Sciatic nerve (tissue), 2 donors: Measurements from ENCODE around the gene KCNF1. TPM values are rescaled to one million over a fixed set of nuclear protein-coding genes. Genes with fewer than 3 reads are reported as not detected.

Source experiments
- ATAC-seq: fragments of 200-7000 bp; cut with Tn5 transposase; one replicate; pipeline ENCODE4 v1.9.1; 2020; ENCODE audit warnings: mild to moderate bottlenecking, moderate library complexity
- DNase-seq: peaks from one replicate; pipeline ENCODE4 v3.0.0-alpha.2; 2020; ENCODE audit warnings: low spot score
- intact Hi-C: fragments of 100-400 bp; cut with DNase I; formaldehyde crosslinking; loops from one replicate; pipeline ENCODE4 v1.14.2; 2022
- total RNA-seq: library from RNA; stranded (reverse); fragmentation: NEBNext Ultra II Directional; extraction: Animal tissue kit (Norgen Biotek cat#: 25700); gene quantifications from one replicate; pipeline ENCODE4 v1.2.1, GENCODE V29; 2021
- donor health status: DM: no; HTN: no; CAD: no.
- donor health status: DM: no; HTN: no; CAD: no.

The KCNF1 gene
- total RNA-seq, 1 donor from 2014 or later, result 0.94 TPM

- ATAC-seq, result no peak
- DNase-seq, result no peak
- intact Hi-C loops, result no loop called here
Observed at GRCh38 chr2:10915731-10916276, 4.1 kb downstream of the KCNF1 start.

GRCh38 chr2:10916953-10917352 lies 5.2 kb downstream of the KCNF1 start:
- ATAC-seq (no peak), DNase-seq (no peak)
- intact Hi-C loops, result no loop called here

GRCh38 chr2:10917927-10918326 lies 6.2 kb downstream of the KCNF1 start:
- DNase-seq (no peak), ATAC-seq (no peak)
- intact Hi-C loops, result no loop called here

DNA sequence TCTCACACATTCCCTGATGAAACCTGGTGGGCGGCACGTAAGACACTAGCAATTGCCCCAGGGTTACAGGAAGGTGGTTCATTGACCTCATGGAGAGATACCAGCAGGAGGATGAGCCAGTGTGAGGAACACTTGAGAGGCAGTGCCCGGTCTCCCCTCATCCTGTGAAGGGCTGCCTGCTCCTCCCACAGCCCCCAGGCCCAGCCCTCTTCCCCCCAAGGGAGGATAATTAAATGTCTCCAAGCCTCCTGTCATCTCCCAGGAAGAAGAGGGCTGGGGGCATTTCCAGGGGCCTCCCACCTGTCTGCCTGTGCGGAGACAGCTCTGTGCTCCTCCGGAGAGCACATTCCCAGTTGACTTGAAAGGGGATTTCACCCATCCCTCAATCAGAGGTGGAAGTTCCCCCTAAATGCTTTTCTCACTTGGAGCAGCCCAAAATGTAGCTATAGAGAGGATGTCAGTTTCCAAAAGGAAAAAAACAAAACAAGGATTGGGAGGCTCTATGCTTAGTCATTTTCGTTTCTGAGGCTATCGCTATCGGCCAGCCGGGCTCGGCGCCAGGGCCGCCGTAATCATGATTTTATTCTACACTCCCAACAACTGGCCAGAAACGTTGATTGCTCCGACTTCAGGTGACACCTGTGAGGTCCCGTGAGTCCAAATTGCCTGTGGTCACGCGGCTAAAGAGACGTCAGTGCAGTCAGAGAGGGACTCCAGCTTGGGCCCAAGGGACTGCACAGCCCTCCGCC lies 7.1 kb downstream of the KCNF1 start:
- DNase-seq, result no peak
- intact Hi-C loops, result no loop called here
- ATAC-seq, result peak; percentile 20

GRCh38 chr2:10919410-10919770 lies 7.7 kb downstream of the KCNF1 start:
- intact Hi-C loops, result no loop called here
- DNase-seq, result no peak
- no peak for ATAC-seq

GRCh38 chr2:10919771-10920621 lies 8.3 kb downstream of the KCNF1 start:
- DNase-seq, result no peak
- no peak for ATAC-seq
- intact Hi-C loops, result no loop called here

DNA sequence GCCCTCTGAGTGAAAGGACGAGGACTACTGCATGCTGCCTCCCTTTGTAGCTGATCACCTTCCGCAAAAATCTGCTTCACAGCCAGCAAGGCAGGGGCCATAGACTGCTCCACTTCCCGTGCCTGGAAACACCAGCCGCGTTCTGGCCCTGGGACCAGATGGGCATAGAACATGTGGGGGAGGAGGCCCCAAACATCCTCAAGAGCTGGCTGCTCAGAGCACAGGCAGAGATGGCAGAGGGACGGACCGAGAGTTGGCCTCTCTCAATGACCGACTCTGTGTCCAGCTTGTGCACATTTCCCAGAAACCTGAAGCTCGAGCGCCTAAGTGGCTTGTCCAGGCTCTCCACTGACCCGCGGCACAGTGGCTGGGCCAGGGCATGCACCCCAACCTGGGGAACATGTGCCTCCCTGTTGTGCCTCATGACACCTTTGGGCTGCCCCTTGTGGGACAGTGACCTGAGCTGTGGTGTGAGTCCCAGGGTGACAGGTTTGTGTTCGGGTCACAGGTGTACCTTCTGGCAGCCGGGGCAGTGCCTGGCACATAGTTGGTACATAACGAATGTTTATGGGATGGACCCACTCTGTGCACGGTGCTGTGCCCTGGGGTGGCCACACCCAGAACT lies 9.1 kb downstream of the KCNF1 start:
- intact Hi-C loops, result no loop called here
- ATAC-seq (no peak), DNase-seq (no peak)

DNA sequence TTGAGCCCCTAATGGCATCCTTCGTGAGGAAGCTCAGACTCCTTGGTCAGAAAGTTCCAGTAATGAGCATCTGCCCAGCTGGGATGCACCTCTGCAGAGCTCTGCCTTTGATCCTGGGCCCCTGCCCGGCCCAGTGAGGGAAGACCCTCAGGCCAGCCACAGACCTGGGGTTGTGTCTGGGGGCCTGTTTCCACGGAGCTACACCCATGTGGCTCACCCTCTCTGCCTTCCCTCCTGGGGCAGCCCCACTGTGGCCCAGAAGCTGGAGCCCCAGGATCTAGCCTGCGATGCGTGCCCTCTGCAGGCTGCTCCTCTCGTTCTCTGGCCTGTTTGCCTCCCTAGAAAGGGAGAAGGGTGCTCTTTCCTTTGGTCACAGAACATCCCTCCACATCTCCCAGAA lies 9.8 kb downstream of the KCNF1 start:
- DNase-seq (peak; percentile 21), ATAC-seq (no peak)
- intact Hi-C loops, result no loop called here

- DNase-seq, result peak; percentile 22
- intact Hi-C loops, result no loop called here
- no peak for ATAC-seq
Observed at GRCh38 chr2:10922307-10923007, 10.7 kb downstream of the KCNF1 start.

DNA sequence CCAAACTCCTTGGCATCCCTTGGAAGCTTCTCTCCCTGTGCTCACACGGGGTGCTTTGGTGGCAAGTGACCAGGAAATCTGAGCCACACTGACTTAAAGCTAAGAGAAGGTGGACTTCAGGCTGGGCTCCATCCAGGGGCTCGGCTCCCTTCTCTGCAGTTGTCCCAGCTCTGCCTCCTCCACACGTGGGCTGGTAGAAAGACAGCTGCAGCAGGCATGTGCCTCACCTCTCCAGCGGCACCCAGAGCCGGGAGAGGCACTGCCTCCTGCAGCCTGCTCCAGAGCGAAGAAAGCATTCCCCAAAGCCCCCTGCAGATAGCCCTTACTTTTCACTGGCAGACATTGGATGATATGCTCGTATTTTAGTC lies 11.3 kb downstream of the KCNF1 start:
- no peak for DNase-seq

GRCh38 chr2:10923965-10924364 lies 12.2 kb downstream of the KCNF1 start:
- intact Hi-C loops, result no loop called here
- no peak for DNase-seq
- ATAC-seq, result no peak

More for the DNA sequence above, 11.3 kb downstream of the KCNF1 start:
- intact Hi-C loops, result no loop called here
- ATAC-seq, result no peak

DNA sequence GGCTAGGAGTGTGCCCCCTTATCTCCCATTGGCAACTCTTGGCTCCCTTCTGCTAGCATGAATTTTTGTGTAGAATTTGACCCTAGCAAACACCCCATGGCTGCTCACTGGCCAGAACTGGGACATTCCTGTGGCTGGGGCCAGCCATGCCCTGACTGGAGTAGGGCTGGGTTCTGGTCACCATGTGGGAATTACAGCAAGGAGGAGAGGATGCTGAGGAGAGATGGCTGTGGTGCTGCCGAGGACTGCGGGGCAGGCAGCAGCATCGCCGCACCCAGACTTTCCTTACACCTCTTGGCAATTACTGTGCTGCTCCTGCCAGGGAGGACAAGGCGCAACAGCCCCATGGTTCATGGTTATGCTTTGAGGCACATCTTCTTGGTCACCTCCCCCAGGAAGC lies 12.7 kb downstream of the KCNF1 start:
- intact Hi-C loops, result no loop called here
- DNase-seq (no peak), ATAC-seq (no peak)

DNA sequence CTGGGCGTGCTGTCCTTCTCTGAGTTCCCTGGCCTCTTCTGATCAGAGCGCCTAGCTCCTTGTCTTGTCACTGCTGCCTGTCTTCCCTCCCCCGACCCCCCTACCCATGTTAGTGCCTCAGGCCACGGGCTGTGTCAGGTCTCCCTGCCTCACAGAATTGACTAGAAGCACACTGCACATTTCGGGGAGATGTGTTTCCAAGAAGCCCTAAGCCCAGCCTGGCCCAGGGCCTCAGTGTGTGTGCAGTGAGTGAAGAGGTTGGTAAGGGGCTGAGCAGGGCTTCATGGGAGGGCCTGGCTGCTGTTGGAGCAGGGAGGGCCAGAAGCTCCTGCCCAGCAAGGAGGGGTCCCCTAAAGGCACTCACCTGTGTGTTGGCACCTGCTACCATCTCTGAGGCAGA lies 13.1 kb downstream of the KCNF1 start:
- no peak for ATAC-seq
- intact Hi-C loops, result no loop called here
- DNase-seq, result no peak

DNA sequence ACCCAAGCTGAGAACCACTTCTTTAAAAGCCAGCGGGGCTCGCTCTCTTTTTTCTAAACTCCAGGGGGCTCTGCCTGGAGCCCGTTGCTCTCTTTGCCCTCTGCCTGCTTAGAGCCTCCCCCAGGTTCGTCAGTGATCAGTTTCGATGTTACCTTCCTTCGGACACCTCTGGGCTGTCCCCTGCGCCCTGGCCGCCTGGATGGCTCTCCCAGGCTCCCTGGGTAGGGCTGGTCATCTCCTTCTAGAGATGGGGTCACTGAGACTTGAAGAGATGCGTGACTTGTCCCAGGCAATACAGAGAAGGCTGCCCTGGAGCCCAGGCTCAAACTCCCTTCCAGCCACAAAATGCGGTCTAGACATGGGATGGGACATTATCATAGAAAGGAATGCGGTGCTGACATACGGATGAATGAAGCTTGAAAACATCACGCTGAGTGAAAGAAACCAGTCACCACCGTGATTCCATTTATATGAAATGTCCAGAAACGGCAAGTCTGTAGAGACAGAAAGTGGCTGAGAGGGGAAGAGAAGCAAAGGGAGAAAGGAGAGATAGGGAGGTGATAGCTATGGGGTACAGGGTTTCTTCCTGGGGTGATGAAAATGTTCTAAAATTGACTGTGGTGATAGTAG lies 14.6 kb downstream of the KCNF1 start:
- intact Hi-C loops, result no loop called here
- no peak for DNase-seq

DNA sequence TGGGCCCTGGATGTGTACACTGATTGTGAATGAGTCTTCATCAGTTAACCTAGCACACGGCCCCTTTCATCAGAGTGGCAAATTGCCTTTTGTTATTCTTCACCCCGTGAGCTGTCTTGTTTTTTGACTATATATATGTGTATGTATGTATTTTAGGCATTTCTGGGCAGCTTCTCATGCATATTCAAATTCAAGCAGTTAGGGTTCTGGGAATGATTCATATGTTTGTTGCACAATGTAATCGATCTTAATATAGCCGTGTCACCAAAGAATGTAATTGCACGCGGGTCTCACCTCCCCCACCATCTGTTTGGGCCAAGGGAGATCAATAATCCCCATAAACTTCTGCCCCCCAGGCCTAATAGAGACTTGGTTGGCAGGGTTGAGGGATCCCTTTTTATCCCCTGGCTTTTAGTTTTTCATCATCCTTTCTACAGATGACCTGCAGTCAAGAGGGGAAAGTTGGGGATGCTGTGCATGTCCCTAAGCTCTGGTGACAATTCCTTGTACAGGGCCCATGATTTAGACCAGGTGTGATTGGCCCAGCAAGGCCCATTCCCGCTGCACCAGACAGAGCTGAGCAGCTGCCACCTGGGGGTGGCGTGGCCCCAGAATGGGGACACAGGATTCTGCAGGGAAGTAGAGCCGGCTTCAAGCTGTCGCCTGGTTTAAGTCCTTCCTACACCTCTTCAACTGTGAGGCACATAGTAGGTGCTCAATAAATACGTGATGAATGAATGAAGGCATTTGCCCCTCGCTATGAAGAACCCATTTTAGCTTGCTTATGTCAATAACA lies 19.2 kb downstream of the KCNF1 start:
- DNase-seq (no peak), ATAC-seq (no peak)
- intact Hi-C loops, result no loop called here

More for the DNA sequence above, 14.6 kb downstream of the KCNF1 start:
- ATAC-seq, result no peak

- ATAC-seq, result no peak
- DNase-seq, result no peak
- intact Hi-C loops, result no loop called here
Observed at GRCh38 chr2:10931710-10932255, 20.0 kb downstream of the KCNF1 start.

DNA sequence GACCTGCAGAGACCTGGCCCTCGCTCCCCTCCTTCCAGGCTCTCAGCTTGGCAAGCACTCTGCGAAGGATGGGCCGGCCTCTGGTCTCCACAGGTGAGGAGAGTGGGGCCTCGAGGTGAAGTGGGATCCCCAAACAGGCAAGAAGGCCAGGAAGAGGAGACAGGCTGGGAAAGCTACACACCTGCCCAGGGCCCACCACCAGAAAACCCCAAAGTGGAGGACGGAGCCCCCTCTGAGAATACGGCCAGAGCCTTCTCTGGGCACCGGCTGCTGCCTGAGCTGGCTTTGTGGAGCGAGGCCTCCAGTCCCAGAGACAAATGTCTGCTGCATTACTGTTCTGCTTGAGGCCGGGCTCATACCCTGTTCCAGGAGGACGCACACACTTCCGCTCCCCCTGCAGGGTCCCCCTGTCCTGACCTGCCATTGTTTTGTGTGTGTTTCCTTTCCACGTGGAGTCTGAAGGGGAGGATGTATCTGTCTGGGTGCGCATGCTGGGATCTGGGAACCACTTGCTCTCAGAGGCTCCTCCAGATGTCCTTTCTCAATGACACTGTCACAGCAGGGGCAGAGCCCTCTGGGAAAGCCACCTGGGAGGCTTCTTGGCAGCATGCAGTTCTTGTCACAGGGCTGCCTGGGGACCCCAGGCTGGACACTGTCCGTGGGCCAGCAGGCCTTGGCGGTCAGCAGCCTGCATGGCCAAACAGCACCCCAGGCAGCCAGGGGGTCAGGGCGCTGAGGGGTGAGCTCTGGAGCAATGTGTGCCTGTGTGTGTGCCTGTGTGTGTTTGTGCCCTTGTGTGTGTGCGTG lies 20.8 kb downstream of the KCNF1 start:
- ATAC-seq (no peak), DNase-seq (no peak)
- intact Hi-C loops, result no loop called here
